Type B pancreatic cell (in vitro differentiated cells): ENCODE data around the gene SLC9C2. TPM values are rescaled to one million over a fixed set of nuclear protein-coding genes. Genes with fewer than 3 reads are reported as not detected.
"Not testable (repeated sequence)": the region's sequence is repeated elsewhere in the genome, so short reads cannot be mapped to it uniquely, and the experiment has no call there.

Experiments
- DNase-seq: peaks from one replicate; pipeline ENCODE4 v3.0.0; 2021; ENCODE audit warnings: mixed read lengths; ENCODE audit not compliant: unreplicated experiment; ENCODE audit errors: extremely low spot score
- H3K27ac Mint-ChIP-seq: 2 replicates; pipeline ENCODE4 v1.8.0; 2021; ENCODE audit warnings: mild to moderate bottlenecking, mixed read lengths
- H3K27me3 Mint-ChIP-seq: 2 replicates; pipeline ENCODE4 v1.8.0; 2021; ENCODE audit warnings: mixed read lengths
- H3K36me3 Mint-ChIP-seq: 2 replicates; pipeline ENCODE4 v1.8.0; 2021; ENCODE audit warnings: mixed read lengths
- H3K4me1 Mint-ChIP-seq: one replicate; pipeline ENCODE4 v1.8.0; 2021; ENCODE audit warnings: mixed read lengths; ENCODE audit not compliant: unreplicated experiment
- H3K4me3 Mint-ChIP-seq: 2 replicates; pipeline ENCODE4 v1.8.0; 2021; ENCODE audit warnings: mild to moderate bottlenecking, mixed read lengths
- H3K9me3 Mint-ChIP-seq: 2 replicates; pipeline ENCODE4 v1.8.0; 2021; ENCODE audit warnings: mixed read lengths
- long read RNA-seq: library from polyadenylated mRNA; unstranded; transcript quantifications from one replicate; pipeline ENCODE4 v2.0.0, GENCODE V29; 2020
- total RNA-seq: library from RNA; stranded (reverse); gene quantifications from 2 replicates; pipeline ENCODE4 v1.2.1, GENCODE V29; 2021; ENCODE audit warnings: low replicate concordance
- TF ChIP-seq, protein P1 (sequence below): fragments of 200-600 bp; sonication (generic); conservative IDR thresholded peaks from 2 replicates; pipeline ENCODE4 v1.5.0; 2021; ENCODE audit warnings: antibody characterized with exemption, mild to moderate bottlenecking

SLC9C2 gene, protein sequence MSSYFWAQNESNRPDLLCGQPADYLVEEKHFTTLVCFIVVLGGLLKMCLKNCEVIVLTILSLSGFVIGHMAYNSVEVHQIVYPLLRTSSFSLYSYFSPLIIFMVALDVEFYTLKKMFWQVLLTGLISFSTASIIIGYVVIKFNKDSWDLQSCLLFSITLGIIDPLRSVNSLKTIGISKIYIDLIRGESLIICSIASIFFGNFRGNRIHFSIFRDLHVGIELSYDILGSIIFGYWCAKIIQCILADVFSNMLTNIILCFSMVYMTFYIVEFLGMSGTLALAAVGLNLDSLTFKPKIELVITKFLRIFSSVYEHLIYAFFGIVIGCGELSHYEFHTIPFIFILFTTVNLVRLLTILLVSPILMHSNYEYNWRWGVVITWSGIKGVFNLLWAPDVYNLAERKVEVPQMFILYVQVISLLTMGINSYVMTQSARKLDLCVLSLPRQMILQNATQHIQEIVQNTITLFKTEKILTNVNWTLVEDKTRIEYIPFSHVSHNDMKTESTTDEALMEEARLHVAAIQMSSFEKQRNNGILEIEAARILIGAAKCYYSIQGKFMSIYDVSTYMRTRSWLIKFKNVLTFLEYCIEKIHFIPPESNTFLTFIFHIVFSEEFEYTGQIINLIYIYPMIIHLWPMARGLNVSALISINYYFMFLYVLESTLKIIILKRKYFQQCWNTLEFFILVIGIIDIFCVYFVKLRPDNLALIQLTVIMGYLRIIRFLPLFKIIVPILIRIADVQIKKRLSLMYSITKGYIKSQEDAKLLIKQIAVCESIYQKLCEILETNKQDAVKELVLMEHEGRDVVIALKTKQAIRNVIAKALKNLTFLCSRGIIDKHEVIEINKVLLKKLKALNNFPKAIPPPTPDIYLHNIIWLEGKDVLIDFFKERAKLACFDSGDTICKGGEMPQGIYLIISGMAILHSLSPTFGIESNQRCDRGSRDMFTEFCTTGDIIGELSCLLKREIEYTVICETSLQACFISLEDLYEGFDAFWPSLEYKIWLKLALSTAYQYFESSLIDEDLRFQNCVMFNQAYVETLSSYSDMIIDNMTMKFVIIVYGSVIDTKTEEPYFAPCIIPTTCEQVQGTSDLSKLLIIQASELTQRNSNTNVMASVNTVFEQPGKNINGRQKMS
- 0.60 TPM in 1 of 2 replicates, not detected in the other for total RNA-seq
- long read RNA-seq, result 0 reads

DNA sequence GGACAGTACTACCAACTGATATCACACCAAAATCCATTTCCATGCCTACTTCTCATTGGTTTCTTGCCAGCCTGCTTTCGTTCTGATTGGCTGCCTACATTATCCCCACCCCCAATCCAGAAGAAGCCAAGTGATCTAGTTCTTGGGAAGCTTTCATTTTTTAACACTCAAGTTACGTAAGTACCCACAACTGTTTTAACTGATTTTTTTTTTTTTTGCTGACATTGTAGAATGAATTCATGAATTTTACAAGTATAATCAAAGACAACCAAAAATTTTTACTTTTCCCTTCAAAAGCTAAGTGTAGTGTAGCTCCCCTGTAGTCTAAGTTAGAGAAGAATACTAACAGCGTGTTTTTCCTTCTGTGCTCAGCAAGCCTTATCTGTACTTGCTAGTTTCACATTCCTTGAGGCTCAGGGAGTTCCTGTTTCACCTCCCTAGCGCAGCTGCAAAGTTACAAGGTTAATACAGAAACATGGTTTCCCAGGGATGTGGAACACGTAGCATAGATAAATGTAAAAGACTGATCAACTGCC is at the start of gene SLC9C2:
SLC9C2 (minus strand) TSS at position 17 of the 536 bp plus-strand sequence. CDS start 1,296 bp downstream, outside the sequence.
- TF ChIP-seq, protein P1, sequence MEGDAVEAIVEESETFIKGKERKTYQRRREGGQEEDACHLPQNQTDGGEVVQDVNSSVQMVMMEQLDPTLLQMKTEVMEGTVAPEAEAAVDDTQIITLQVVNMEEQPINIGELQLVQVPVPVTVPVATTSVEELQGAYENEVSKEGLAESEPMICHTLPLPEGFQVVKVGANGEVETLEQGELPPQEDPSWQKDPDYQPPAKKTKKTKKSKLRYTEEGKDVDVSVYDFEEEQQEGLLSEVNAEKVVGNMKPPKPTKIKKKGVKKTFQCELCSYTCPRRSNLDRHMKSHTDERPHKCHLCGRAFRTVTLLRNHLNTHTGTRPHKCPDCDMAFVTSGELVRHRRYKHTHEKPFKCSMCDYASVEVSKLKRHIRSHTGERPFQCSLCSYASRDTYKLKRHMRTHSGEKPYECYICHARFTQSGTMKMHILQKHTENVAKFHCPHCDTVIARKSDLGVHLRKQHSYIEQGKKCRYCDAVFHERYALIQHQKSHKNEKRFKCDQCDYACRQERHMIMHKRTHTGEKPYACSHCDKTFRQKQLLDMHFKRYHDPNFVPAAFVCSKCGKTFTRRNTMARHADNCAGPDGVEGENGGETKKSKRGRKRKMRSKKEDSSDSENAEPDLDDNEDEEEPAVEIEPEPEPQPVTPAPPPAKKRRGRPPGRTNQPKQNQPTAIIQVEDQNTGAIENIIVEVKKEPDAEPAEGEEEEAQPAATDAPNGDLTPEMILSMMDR, result no peak
- H3K9me3 Mint-ChIP-seq, result no peaks in the 10 kb centered on the region
- no peak for DNase-seq
- H3K4me3 Mint-ChIP-seq, result no peak within 1 kb of the TSS
- no peaks in the 10 kb centered on the region for H3K36me3 Mint-ChIP-seq
- H3K27ac Mint-ChIP-seq, result no peak within 1 kb of the TSS
- H3K27me3 Mint-ChIP-seq, result no peaks in the 10 kb centered on the region
- no peaks in the 10 kb centered on the region for H3K4me1 Mint-ChIP-seq

DNA sequence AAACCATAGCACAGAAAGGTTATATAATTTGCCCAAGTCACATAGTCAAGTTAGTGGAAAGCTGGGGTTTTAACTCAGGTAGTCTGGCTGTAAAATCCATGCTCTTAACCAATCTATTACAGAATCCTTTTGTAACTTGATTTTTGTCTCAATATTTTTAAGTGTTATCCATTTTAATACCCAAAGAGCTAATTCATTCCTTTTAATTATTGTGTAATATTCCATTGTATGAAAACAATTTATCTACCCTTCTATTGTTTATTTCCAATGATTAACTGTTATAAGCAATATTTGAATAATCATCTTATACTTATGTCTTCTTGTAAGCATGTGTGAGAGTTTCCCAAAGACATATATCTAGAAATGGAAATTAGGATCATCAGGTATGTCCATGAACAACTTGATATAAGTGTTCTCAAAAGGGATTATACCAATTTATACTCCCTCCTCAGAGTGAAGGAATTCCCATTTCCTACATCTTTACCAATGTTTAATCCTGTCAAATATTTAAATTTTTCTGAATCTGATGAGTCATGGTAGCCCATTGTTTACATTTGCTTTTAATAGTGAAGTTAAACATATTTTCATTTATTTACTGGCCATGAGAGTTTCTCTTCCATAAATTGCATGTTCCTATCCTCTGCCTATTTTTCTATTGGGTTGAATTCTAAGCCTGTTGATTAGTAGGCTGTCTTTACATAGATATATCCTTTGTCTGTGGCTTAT is 46.2 kb upstream of the SLC9C2 start:
- no peaks in the 10 kb centered on the region for H3K27me3 Mint-ChIP-seq
- H3K4me3 Mint-ChIP-seq, result no peak overlapping the region
- TF ChIP-seq, protein P1, result no peak
- H3K27ac Mint-ChIP-seq, result no peak overlapping the region
- no peaks in the 10 kb centered on the region for H3K4me1 Mint-ChIP-seq
- DNase-seq, result no peak
- no peaks in the 10 kb centered on the region for H3K36me3 Mint-ChIP-seq
- H3K9me3 Mint-ChIP-seq, result no peaks in the 10 kb centered on the region

DNA sequence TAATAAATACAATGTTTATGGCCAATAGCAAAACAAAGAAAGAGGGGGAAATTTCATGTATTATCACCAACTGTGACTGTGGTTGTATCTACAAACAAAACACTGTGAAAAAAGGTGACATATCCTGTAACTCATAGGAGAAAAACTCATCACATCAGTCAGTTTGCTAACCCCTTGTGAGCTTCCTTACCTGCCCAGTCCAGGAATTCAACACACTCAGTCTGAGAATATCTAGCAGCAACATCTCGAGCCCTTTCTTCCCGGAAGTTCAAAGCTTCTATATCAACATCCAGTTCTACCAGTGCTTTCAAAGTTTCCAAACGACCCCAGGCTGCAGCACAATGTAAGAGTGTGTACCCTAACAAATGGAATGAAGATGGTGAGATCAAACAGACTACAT is 43.8 kb upstream of the SLC9C2 start:
- no peaks in the 10 kb centered on the region for H3K9me3 Mint-ChIP-seq
- TF ChIP-seq, protein P1, result no peak
- H3K27ac Mint-ChIP-seq, result peak overlapping the region; percentile 72
- no peaks in the 10 kb centered on the region for H3K36me3 Mint-ChIP-seq
- no peaks in the 10 kb centered on the region for H3K4me1 Mint-ChIP-seq
- no peaks in the 10 kb centered on the region for H3K27me3 Mint-ChIP-seq
- H3K4me3 Mint-ChIP-seq, result no peak overlapping the region
- no peak for DNase-seq

DNA sequence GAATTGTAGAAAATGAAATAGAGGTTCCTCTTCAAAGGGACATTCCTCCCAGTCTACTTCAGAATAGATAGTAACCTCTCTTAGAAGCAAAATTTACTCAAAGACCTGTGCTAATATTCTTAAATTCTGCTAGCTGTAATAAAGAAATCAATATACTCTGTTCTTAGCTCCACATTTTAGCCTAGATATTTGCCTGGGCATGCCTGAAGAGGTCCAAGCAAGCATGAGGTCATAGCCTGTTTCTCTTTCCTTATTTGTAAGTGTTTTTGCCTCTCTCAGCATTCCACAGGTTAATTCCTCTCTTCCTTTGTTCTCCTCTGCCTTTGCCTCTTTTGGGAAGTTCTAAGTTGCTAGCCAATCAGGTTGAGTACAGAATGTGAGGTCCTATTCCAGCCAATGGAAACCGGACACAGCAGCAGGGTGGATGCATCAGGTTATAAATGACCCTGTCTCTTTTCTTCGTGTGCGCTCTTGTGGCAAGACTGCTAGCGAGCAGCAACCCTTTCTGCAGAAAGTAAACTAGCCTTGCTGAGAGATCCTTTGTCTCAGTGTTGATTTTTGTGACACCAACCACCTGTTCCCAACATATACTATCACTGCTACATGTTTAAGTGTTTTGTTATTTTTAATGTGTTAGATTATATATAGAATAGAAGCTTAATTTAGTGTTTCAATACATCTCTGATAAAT is 39.7 kb upstream of the SLC9C2 start:
- H3K27ac Mint-ChIP-seq, result peak overlapping the region; percentile 60
- H3K9me3 Mint-ChIP-seq, DNase-seq, H3K4me3 Mint-ChIP-seq, H3K36me3 Mint-ChIP-seq, H3K4me1 Mint-ChIP-seq, H3K27me3 Mint-ChIP-seq: not testable (repeated sequence)

DNA sequence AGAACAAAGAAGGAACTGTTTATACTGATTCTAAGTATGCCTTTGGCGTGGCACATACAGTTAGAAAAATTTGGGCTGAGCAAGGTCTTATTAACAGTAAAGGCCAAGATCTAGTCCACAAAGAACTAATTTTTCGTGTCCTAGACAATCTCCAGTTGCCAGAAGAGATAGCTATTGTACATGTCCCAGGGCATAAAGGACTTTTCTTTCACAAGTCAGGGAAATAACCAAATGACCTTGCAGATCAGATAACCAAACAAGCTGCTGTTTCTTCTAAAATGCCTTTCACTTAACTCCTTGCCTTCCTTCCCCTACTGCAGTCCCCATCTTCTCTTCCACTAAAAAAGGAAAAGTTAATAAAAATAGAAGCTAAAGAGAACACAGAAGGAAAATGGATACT is 36.2 kb upstream of the SLC9C2 start:
- Mint-ChIP-seq H3K27ac (no peak overlapping the region), H3K36me3 (no peaks in the 10 kb centered on the region), H3K4me1 (no peaks in the 10 kb centered on the region), H3K9me3 (peaks cover 3% of the 10 kb centered on the region), H3K4me3 (no peak overlapping the region), H3K27me3 (no peaks in the 10 kb centered on the region)
- TF ChIP-seq, protein P1, result no peak
- no peak for DNase-seq
